Upper lobe of right lung (tissue), 1 donor: ENCODE results near the gene PTPRK. TPM values are rescaled to one million over a fixed set of nuclear protein-coding genes. Genes with fewer than 3 reads are reported as not detected.

ENCODE experiments used
- ATAC-seq: fragments of 200-7000 bp; cut with Tn5 transposase; one replicate; pipeline ENCODE4 v1.9.1; 2020; ENCODE audit warnings: mild to moderate bottlenecking, moderate library complexity
- DNase-seq: peaks from one replicate; pipeline ENCODE4 v3.0.0-alpha.2; 2020
- H3K27ac ChIP-seq: fragments of 200-600 bp; one replicate; pipeline ENCODE4 v1.8.0; 2022
- H3K27me3 ChIP-seq: fragments of 200-600 bp; one replicate; pipeline ENCODE4 v1.8.0; 2022; ENCODE audit warnings: mild to moderate bottlenecking
- H3K36me3 ChIP-seq: fragments of 200-600 bp; one replicate; pipeline ENCODE4 v1.8.0; 2022
- H3K4me1 ChIP-seq: fragments of 200-600 bp; one replicate; pipeline ENCODE4 v1.8.0; 2022
- H3K4me3 ChIP-seq: fragments of 200-600 bp; one replicate; pipeline ENCODE4 v1.8.0; 2022; ENCODE audit warnings: mild to moderate bottlenecking
- H3K9me3 ChIP-seq: fragments of 200-600 bp; one replicate; pipeline ENCODE4 v1.8.0; 2022
- intact Hi-C: fragments of 100-400 bp; cut with DNase I; formaldehyde crosslinking; loops from one replicate; pipeline ENCODE4 v1.11.0; 2022
- total RNA-seq: library from RNA; stranded (reverse); fragmentation: NEBNext Ultra II Directional; extraction: Animal tissue kit (Norgen Biotek cat#: 25700); gene quantifications from one replicate; pipeline ENCODE4 v1.2.1, GENCODE V29; 2021
- TF ChIP-seq, protein P1 (sequence below): fragments of 200-600 bp; IDR thresholded peaks from one replicate; pipeline ENCODE4 v1.8.0; 2022; ENCODE audit warnings: antibody characterized with exemption
- donor health status: DM: no; HTN: yes; CAD: no; lungs with severe emphysema.

Gene PTPRK
- total RNA-seq, 1 donor from 2014 or later: 64.6 TPM

DNA sequence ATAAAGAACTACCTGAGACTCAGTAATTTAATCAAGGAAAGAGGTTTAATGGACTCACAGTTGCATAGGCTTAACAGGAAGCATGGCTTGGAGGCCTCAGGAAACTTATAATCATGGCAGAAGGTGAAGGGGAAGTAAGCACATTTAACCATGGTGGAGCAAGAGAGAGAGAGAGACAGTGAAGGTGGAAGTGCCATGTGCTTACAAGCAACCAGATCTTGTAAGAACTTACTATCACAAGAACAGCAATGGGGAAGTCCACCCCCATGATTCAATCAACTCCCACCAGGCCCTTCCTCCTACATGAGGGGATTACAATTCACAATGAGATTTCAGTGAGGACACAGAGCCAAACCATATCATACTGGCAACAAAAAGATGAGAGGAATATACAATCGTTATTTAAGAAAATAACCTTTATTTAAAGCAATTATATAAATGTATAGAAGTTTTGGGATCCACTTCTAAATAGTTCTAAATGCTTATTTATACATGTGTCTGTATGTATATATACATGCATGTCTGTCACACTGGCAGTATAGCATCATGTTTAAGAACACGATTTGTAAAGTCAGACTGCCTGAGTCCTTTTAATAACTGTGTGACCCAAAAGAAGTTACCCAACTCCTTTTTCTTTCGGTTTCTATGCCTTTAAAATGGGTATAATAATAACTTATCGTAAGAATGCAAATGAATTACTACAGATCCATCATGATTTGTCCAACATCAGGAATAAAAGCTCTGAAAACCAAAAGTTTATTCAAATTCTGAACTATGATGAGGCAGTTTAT, 363.9 kb downstream of the PTPRK start:
- Histone ChIP-seq H3K9me3 (no peaks in the 10 kb centered on the region), H3K4me3 (no peak overlapping the region), H3K36me3 (no peaks in the 10 kb centered on the region), H3K27ac (no peak overlapping the region), H3K27me3 (no peaks in the 10 kb centered on the region), H3K4me1 (no peaks in the 10 kb centered on the region)
- TF ChIP-seq, protein P1, sequence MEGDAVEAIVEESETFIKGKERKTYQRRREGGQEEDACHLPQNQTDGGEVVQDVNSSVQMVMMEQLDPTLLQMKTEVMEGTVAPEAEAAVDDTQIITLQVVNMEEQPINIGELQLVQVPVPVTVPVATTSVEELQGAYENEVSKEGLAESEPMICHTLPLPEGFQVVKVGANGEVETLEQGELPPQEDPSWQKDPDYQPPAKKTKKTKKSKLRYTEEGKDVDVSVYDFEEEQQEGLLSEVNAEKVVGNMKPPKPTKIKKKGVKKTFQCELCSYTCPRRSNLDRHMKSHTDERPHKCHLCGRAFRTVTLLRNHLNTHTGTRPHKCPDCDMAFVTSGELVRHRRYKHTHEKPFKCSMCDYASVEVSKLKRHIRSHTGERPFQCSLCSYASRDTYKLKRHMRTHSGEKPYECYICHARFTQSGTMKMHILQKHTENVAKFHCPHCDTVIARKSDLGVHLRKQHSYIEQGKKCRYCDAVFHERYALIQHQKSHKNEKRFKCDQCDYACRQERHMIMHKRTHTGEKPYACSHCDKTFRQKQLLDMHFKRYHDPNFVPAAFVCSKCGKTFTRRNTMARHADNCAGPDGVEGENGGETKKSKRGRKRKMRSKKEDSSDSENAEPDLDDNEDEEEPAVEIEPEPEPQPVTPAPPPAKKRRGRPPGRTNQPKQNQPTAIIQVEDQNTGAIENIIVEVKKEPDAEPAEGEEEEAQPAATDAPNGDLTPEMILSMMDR: no peak
- intact Hi-C loops: no loop called here
- no peak for ATAC-seq
- no peak for DNase-seq

DNA sequence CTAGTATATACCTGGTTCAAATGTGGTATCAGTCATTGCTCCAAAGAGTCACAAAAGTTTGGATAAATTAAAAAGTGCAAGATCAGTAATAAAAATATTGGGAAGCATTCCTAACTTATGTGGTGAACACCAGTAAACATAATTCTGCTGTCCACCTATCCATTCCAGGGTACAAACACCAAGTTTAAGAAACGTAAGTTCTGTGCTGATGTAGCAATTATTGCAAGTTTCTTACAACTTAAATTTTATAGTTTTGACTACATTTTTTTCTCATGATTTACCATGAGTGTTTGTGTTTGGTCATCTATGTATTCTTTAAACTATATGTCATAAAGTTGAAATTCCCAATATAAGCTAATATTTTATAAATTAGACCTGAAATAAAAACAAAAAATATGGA, 364.6 kb downstream of the PTPRK start:
- no peak overlapping the region for H3K4me3 ChIP-seq
- no peak for ATAC-seq
- TF ChIP-seq, protein P1: no peak
- H3K27ac ChIP-seq: no peak overlapping the region
- no peaks in the 10 kb centered on the region for H3K9me3 ChIP-seq
- H3K36me3 ChIP-seq: no peaks in the 10 kb centered on the region
- H3K4me1 ChIP-seq: no peaks in the 10 kb centered on the region
- no peaks in the 10 kb centered on the region for H3K27me3 ChIP-seq
- intact Hi-C loops: no loop called here
- DNase-seq: no peak

DNA sequence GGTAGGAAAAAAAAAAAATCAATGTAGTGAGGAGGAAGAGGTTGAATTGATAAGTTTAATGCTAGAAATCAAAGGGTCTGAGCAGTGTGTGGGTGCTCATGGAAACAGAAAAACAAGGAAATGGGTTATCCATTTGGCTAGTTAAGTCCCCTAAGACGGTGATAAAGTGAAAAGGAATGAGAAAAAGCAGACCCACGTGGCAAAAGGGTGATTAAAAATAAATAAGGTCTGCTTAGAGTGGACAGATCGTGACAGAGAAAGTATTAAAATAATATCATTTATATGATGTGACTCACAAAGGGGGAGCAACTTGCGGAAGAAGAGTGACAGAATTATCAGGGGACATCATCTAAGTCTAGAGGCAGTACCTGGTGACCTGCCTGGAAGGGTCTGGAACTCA, 367.8 kb downstream of the PTPRK start:
- no peak overlapping the region for H3K27ac ChIP-seq
- intact Hi-C loops: no loop called here
- DNase-seq (no peak), ATAC-seq (no peak)
- no peaks in the 10 kb centered on the region for H3K4me1 ChIP-seq
- no peaks in the 10 kb centered on the region for H3K36me3 ChIP-seq
- H3K4me3 ChIP-seq: no peak overlapping the region
- no peaks in the 10 kb centered on the region for H3K9me3 ChIP-seq
- TF ChIP-seq, protein P1: no peak
- no peaks in the 10 kb centered on the region for H3K27me3 ChIP-seq

DNA sequence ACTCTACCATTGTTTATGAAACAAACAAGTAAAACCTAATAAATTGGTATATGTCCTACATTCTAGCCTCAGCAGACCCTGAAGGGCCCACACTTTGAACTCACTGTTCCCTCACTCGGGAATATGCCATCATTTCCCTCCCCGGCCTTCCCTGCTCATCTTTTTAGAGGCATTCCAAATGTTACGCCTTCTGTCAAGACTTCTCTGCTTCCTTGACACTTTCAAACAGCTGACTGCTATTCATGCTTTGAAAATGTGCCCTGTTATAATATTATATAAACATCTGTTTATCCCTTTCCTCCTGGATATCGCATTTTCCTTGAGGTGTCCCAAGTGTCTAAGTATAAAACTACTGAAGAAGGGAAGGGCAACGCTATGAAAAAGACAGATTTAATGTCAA, 370.0 kb downstream of the PTPRK start:
- intact Hi-C loops: no loop called here
- DNase-seq (no peak), ATAC-seq (no peak)
- Histone ChIP-seq H3K9me3 (no peaks in the 10 kb centered on the region), H3K4me1 (no peaks in the 10 kb centered on the region), H3K27me3 (no peaks in the 10 kb centered on the region), H3K36me3 (no peaks in the 10 kb centered on the region), H3K4me3 (no peak overlapping the region), H3K27ac (no peak overlapping the region)
- TF ChIP-seq, protein P1: no peak

DNA sequence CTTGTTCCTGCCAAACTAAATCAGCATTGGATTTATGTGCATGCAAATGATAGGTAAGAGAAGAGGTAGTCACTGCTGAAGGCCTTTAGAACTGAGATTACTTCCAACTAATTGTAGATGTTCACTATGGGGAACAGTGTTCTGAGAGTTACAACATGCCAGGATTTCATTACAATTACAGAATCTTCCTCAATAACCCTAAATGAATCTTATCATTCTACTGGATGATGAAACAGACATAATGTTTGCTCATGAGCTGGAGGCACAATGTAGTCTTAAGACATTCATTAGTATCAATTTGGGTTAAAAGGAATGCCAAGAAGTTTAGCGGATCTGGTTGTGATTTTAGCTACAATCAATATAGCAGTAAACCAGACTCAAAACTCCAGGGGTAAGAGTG, 370.6 kb downstream of the PTPRK start:
- TF ChIP-seq, protein P1: no peak
- H3K9me3 ChIP-seq: no peaks in the 10 kb centered on the region
- no peaks in the 10 kb centered on the region for H3K36me3 ChIP-seq
- no peak for DNase-seq
- no peak for ATAC-seq
- intact Hi-C loops: no loop called here
- no peaks in the 10 kb centered on the region for H3K27me3 ChIP-seq
- H3K27ac ChIP-seq: no peak overlapping the region
- H3K4me3 ChIP-seq: no peak overlapping the region
- no peaks in the 10 kb centered on the region for H3K4me1 ChIP-seq
